ENCODE data around the gene SPPL2B.
A peak's percentile ranks its signal among the peaks of the same experiment; 100 is the strongest.

The SPPL2B gene

DNA sequence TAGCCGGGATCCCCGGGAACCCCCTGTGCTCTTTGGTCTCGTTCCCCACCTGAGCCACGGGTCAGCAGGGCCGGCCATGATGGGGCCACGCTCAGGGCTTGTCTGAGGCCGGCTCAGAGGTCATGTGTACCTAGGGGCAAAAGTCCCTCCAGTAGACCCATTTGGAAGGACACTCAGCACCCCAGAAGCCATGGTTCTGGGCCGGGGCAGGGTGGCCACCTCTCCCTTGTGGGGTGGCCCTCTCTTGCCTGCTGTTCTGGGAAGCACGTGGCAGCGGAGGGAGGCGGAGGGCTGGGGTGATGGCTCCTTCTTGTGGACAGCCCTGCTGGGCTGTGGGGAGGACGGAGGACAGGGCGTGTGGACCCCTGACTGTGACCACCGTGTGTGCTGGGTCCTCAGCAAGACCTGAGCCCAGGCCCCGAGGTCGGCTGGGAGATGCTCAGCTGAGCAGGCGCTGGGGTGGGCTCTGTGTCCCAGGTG lies 40.1 kb upstream of the SPPL2B start:
- H3K4me1 ChIP-seq (ENCODE audit: control insufficient read depth in 5 of 5, insufficient read depth in 5 of 5, low read length in 5 of 5), result peaks cover 2 to 35% (median 20%) of the 10 kb centered on the region in 5 donors
- no peaks in the 10 kb centered on the region for H3K36me3 ChIP-seq (ENCODE audit: control insufficient read depth in 5 of 5, insufficient read depth in 5 of 5, low read length in 5 of 5)
- no peak overlapping the region for H3K9ac ChIP-seq (ENCODE audit: low read length in 5 of 5)
- no peaks in the 10 kb centered on the region for H3K9me3 ChIP-seq (ENCODE audit: control insufficient read depth in 5 of 5, low read length in 5 of 5)
- H3K27me3 ChIP-seq (ENCODE audit: control insufficient read depth in 5 of 5, insufficient read depth in 4 of 5, low read length in 5 of 5), result peaks cover 23 to 38% (median 33%) of the 10 kb centered on the region in 5 donors
- H3K27ac ChIP-seq (ENCODE audit: low read depth, low read length), result no peak overlapping the region
- no peak overlapping the region for H3K4me3 ChIP-seq (ENCODE audit: low read depth in 1 of 5, low read length in 5 of 5)

GRCh38 chr19:2288818-2289713 lies 39.4 kb upstream of the SPPL2B start:
- peaks cover 26 to 44% (median 38%) of the 10 kb centered on the region in 5 donors for H3K27me3 ChIP-seq (ENCODE audit: control insufficient read depth in 5 of 5, insufficient read depth in 4 of 5, low read length in 5 of 5)
- H3K9me3 ChIP-seq (ENCODE audit: control insufficient read depth in 5 of 5, low read length in 5 of 5), result no peaks in the 10 kb centered on the region
- peak overlapping the region in 1 of 5 donors; percentile 37 for H3K9ac ChIP-seq (ENCODE audit: low read length in 5 of 5)
- H3K4me3 ChIP-seq (ENCODE audit: low read depth in 1 of 5, low read length in 5 of 5), result peak overlapping the region in 2 of 5 donors; percentile 17 to 22
- no peak overlapping the region for H3K27ac ChIP-seq (ENCODE audit: low read depth, low read length)
- no peaks in the 10 kb centered on the region for H3K36me3 ChIP-seq (ENCODE audit: control insufficient read depth in 5 of 5, insufficient read depth in 5 of 5, low read length in 5 of 5)
- H3K4me1 ChIP-seq (ENCODE audit: control insufficient read depth in 5 of 5, insufficient read depth in 5 of 5, low read length in 5 of 5), result peaks cover 2 to 35% (median 20%) of the 10 kb centered on the region in 5 donors

GRCh38 chr19:2289714-2290435 lies 38.6 kb upstream of the SPPL2B start:
- no peak overlapping the region for H3K27ac ChIP-seq (ENCODE audit: low read depth, low read length)
- peaks cover 28 to 48% (median 38%) of the 10 kb centered on the region in 5 donors for H3K27me3 ChIP-seq (ENCODE audit: control insufficient read depth in 5 of 5, insufficient read depth in 4 of 5, low read length in 5 of 5)
- H3K4me1 ChIP-seq (ENCODE audit: control insufficient read depth in 5 of 5, insufficient read depth in 5 of 5, low read length in 5 of 5), result peaks cover 2 to 40% (median 27%) of the 10 kb centered on the region in 5 donors
- peak overlapping the region in 4 of 5 donors; percentile 22 to 65 (median 54) for H3K4me3 ChIP-seq (ENCODE audit: low read depth in 1 of 5, low read length in 5 of 5)
- no peaks in the 10 kb centered on the region for H3K9me3 ChIP-seq (ENCODE audit: control insufficient read depth in 5 of 5, low read length in 5 of 5)
- no peak overlapping the region for H3K9ac ChIP-seq (ENCODE audit: low read length in 5 of 5)
- no peaks in the 10 kb centered on the region for H3K36me3 ChIP-seq (ENCODE audit: control insufficient read depth in 5 of 5, insufficient read depth in 5 of 5, low read length in 5 of 5)

GRCh38 chr19:2290441-2291184 lies 37.9 kb upstream of the SPPL2B start:
- H3K9ac ChIP-seq (ENCODE audit: low read length in 5 of 5), result peak overlapping the region in 1 of 5 donors; percentile 8

DNA sequence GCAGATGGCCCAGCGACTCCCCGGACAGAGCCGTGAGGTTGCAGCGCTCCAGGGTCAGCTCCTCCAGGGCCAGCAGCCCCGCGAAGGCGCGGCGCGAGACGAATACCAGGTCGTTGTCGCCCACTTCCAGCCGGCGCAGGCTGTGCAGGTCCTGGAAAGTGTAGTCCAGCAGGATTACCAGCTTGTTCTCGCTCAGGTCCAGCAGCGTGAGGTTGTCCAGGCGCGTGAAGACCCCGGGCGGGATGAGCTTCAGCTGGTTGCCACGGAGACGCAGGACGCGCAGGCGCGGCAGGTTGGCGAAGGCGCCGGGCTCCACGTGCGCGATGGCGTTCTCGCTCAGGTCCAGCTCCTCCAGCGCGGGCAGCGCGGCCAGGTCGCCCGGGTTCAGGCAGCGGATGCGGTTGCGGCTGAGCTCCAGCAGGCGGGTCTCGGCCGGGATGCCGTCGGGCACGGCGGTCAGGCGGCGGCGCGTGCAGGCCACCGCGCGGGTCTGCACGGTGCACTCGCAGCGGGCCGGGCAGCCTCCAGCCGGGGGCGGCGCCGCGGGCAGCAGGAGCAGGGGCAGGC lies 37.2 kb upstream of the SPPL2B start:
- Histone ChIP-seq H3K36me3 (ENCODE audit: control insufficient read depth in 5 of 5, insufficient read depth in 5 of 5, low read length in 5 of 5) (no peaks in the 10 kb centered on the region), H3K9me3 (ENCODE audit: control insufficient read depth in 5 of 5, low read length in 5 of 5) (no peaks in the 10 kb centered on the region), H3K4me3 (ENCODE audit: low read depth in 1 of 5, low read length in 5 of 5) (peak overlapping the region in 3 of 5 donors; percentile 50 to 65 (median 57)), H3K27ac (ENCODE audit: low read depth, low read length) (no peak overlapping the region), H3K4me1 (ENCODE audit: control insufficient read depth in 5 of 5, insufficient read depth in 5 of 5, low read length in 5 of 5) (peaks cover 2 to 42% (median 29%) of the 10 kb centered on the region in 5 donors), H3K9ac (ENCODE audit: low read length in 5 of 5) (no peak overlapping the region), H3K27me3 (ENCODE audit: control insufficient read depth in 5 of 5, insufficient read depth in 4 of 5, low read length in 5 of 5) (peaks cover 28 to 52% (median 45%) of the 10 kb centered on the region in 5 donors)

More at GRCh38 chr19:2290441-2291184, 37.9 kb upstream of the SPPL2B start:
- H3K27ac ChIP-seq (ENCODE audit: low read depth, low read length), result no peak overlapping the region
- no peaks in the 10 kb centered on the region for H3K36me3 ChIP-seq (ENCODE audit: control insufficient read depth in 5 of 5, insufficient read depth in 5 of 5, low read length in 5 of 5)
- peaks cover 2 to 42% (median 29%) of the 10 kb centered on the region in 5 donors for H3K4me1 ChIP-seq (ENCODE audit: control insufficient read depth in 5 of 5, insufficient read depth in 5 of 5, low read length in 5 of 5)
- peak overlapping the region in 4 of 5 donors; percentile 22 to 65 (median 54) for H3K4me3 ChIP-seq (ENCODE audit: low read depth in 1 of 5, low read length in 5 of 5)
- H3K9me3 ChIP-seq (ENCODE audit: control insufficient read depth in 5 of 5, low read length in 5 of 5), result no peaks in the 10 kb centered on the region
- H3K27me3 ChIP-seq (ENCODE audit: control insufficient read depth in 5 of 5, insufficient read depth in 4 of 5, low read length in 5 of 5), result peaks cover 28 to 47% (median 39%) of the 10 kb centered on the region in 5 donors

DNA sequence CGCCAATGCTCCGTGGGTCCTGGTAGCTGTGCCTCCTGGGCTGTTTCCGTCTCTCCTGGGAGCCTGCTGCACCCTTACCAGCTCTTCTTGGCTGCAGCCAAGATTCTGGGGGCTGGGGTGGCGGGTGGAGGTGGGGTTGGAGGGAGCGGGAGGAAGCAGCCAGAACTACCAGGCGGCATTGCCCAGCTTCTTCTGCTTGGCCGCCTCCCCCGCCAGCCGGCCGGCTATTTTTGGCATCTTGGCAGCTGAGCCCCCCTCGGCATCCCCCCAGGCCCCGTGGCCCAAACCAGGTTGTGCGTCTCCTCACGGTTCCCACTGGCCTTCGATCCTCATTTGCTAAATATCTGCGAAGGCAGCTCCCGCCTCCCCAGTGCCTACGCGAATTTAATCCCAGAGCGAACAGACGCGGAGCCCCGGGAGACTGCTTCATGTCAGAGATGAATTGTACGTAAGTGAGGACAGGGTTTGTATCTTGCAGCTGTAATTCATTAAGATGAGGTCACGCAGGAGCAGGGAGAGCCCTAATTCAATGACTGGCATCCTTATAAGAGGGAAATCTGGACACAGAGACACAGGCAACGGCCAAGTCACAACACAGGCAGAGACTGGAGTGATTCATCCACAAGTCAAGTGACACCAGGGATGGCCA lies 33.7 kb upstream of the SPPL2B start:
- Histone ChIP-seq H3K36me3 (ENCODE audit: control insufficient read depth in 5 of 5, insufficient read depth in 5 of 5, low read length in 5 of 5) (no peaks in the 10 kb centered on the region), H3K4me1 (ENCODE audit: control insufficient read depth in 5 of 5, insufficient read depth in 5 of 5, low read length in 5 of 5) (peaks cover 2 to 29% (median 25%) of the 10 kb centered on the region in 5 donors), H3K27ac (ENCODE audit: low read depth, low read length) (no peak overlapping the region), H3K27me3 (ENCODE audit: control insufficient read depth in 5 of 5, insufficient read depth in 4 of 5, low read length in 5 of 5) (peaks cover 16 to 36% (median 33%) of the 10 kb centered on the region in 5 donors), H3K9ac (ENCODE audit: low read length in 5 of 5) (no peak overlapping the region), H3K9me3 (ENCODE audit: control insufficient read depth in 5 of 5, low read length in 5 of 5) (no peaks in the 10 kb centered on the region), H3K4me3 (ENCODE audit: low read depth in 1 of 5, low read length in 5 of 5) (peak overlapping the region in 1 of 5 donors; percentile 37)

GRCh38 chr19:2296141-2296540 lies 32.3 kb upstream of the SPPL2B start:
- peaks cover 0 to 15% (median 13%) of the 10 kb centered on the region in 5 donors for H3K4me1 ChIP-seq (ENCODE audit: control insufficient read depth in 5 of 5, insufficient read depth in 5 of 5, low read length in 5 of 5)
- H3K36me3 ChIP-seq (ENCODE audit: control insufficient read depth in 5 of 5, insufficient read depth in 5 of 5, low read length in 5 of 5), result no peaks in the 10 kb centered on the region
- H3K4me3 ChIP-seq (ENCODE audit: low read depth in 1 of 5, low read length in 5 of 5), result no peak overlapping the region
- H3K9me3 ChIP-seq (ENCODE audit: control insufficient read depth in 5 of 5, low read length in 5 of 5), result no peaks in the 10 kb centered on the region
- H3K27me3 ChIP-seq (ENCODE audit: control insufficient read depth in 5 of 5, insufficient read depth in 4 of 5, low read length in 5 of 5), result peaks cover 7 to 36% (median 31%) of the 10 kb centered on the region in 5 donors
- H3K9ac ChIP-seq (ENCODE audit: low read length in 5 of 5), result no peak overlapping the region
- no peak overlapping the region for H3K27ac ChIP-seq (ENCODE audit: low read depth, low read length)

GRCh38 chr19:2300533-2300932 lies 28.0 kb upstream of the SPPL2B start:
- Histone ChIP-seq H3K27me3 (ENCODE audit: control insufficient read depth in 5 of 5, insufficient read depth in 4 of 5, low read length in 5 of 5) (peaks cover 9 to 40% (median 32%) of the 10 kb centered on the region in 5 donors), H3K27ac (ENCODE audit: low read depth, low read length) (no peak overlapping the region), H3K9ac (ENCODE audit: low read length in 5 of 5) (no peak overlapping the region), H3K9me3 (ENCODE audit: control insufficient read depth in 5 of 5, low read length in 5 of 5) (no peaks in the 10 kb centered on the region), H3K36me3 (ENCODE audit: control insufficient read depth in 5 of 5, insufficient read depth in 5 of 5, low read length in 5 of 5) (no peaks in the 10 kb centered on the region), H3K4me3 (ENCODE audit: low read depth in 1 of 5, low read length in 5 of 5) (no peak overlapping the region), H3K4me1 (ENCODE audit: control insufficient read depth in 5 of 5, insufficient read depth in 5 of 5, low read length in 5 of 5) (peaks cover 0 to 12% (median 7%) of the 10 kb centered on the region in 5 donors)

All from subcutaneous abdominal adipose tissue (tissue), 5 donors.